HL-60 (cell line): Measurements from ENCODE around the gene FZR1.

Source experiments
- GABPA ChIP-seq: IDR thresholded peaks from 2 replicates; pipeline ENCODE4 v1.6.1; 2012; ENCODE audit warnings: low read depth
- POLR2AphosphoS5 ChIP-seq: IDR thresholded peaks from 2 replicates; pipeline ENCODE4 v1.6.1; 2012; ENCODE audit warnings: low read depth
- REST ChIP-seq: IDR thresholded peaks from 2 replicates; pipeline ENCODE4 v1.6.1; 2012; ENCODE audit warnings: low read depth; ENCODE audit not compliant: insufficient replicate concordance
- TF ChIP-seq, protein P1 (sequence below): IDR thresholded peaks from one replicate; pipeline ENCODE4 v1.5.1; 2011; ENCODE audit warnings: low read length, control low read depth, inconsistent platforms; ENCODE audit not compliant: insufficient read depth

- TF ChIP-seq, protein P1, sequence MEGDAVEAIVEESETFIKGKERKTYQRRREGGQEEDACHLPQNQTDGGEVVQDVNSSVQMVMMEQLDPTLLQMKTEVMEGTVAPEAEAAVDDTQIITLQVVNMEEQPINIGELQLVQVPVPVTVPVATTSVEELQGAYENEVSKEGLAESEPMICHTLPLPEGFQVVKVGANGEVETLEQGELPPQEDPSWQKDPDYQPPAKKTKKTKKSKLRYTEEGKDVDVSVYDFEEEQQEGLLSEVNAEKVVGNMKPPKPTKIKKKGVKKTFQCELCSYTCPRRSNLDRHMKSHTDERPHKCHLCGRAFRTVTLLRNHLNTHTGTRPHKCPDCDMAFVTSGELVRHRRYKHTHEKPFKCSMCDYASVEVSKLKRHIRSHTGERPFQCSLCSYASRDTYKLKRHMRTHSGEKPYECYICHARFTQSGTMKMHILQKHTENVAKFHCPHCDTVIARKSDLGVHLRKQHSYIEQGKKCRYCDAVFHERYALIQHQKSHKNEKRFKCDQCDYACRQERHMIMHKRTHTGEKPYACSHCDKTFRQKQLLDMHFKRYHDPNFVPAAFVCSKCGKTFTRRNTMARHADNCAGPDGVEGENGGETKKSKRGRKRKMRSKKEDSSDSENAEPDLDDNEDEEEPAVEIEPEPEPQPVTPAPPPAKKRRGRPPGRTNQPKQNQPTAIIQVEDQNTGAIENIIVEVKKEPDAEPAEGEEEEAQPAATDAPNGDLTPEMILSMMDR, result no peak
- TF ChIP-seq POLR2AphosphoS5 (no peak), GABPA (no peak), REST (no peak)
Measured at GRCh38 chr19:3580156-3580934, 74.2 kb downstream of the FZR1 start.
